Natural killer cell treated with Interleukin-12 subunit alpha and Interleukin-12 subunit beta and Interleukin-15 and Interleukin-18, amount 100 ng/mL, for 72 hours (primary cell): ENCODE measurements around the gene HPD. TPM values are rescaled to one million over a fixed set of nuclear protein-coding genes. Genes with fewer than 3 reads are reported as not detected.

ENCODE experiments used
- ATAC-seq, 2 donors: fragments of 150-1000 bp; cut with Tn5 transposase in 1 of 2; sonication (Bioruptor Pico), chemical (Tn5 transposase) in 1 of 2; 2 replicates each; pipeline ENCODE4 v1.10.0; 2021
- DNase-seq: peaks from one replicate; pipeline ENCODE4 v3.0.0; 2022; ENCODE audit warnings: low spot score
- H3K27ac Mint-ChIP-seq, 2 donors: 1 replicate in 1 of 2; 2 replicates in 1 of 2; pipeline ENCODE4 v1.8.0; 2022; ENCODE audit warnings: mixed read lengths in 2 of 2, mild to moderate bottlenecking in 1 of 2, moderate library complexity in 1 of 2
- H3K27me3 Mint-ChIP-seq, 2 donors: 1 replicate in 1 of 2; 2 replicates in 1 of 2; pipeline ENCODE4 v1.8.0; 2022; ENCODE audit warnings: mixed read lengths in 2 of 2
- H3K36me3 Mint-ChIP-seq: one replicate; pipeline ENCODE4 v1.8.0; 2022; ENCODE audit warnings: mixed read lengths
- H3K4me1 Mint-ChIP-seq, 2 donors: 1 replicate in 1 of 2; 2 replicates in 1 of 2; pipeline ENCODE4 v1.8.0; 2022; ENCODE audit warnings: low read depth in 2 of 2, mixed read lengths in 2 of 2, mild to moderate bottlenecking in 1 of 2
- H3K4me3 Mint-ChIP-seq: one replicate; pipeline ENCODE4 v1.8.0; 2022; ENCODE audit warnings: mixed read lengths
- H3K9me3 Mint-ChIP-seq: 2 replicates; pipeline ENCODE4 v1.8.0; 2022; ENCODE audit warnings: mixed read lengths
- total RNA-seq, 2 donors: library from RNA; stranded (reverse); gene quantifications; one replicate each; pipeline ENCODE4 v1.2.3, GENCODE V29; 2022

The HPD gene
- total RNA-seq, 2 donors from 2014 or later = not detected

DNA sequence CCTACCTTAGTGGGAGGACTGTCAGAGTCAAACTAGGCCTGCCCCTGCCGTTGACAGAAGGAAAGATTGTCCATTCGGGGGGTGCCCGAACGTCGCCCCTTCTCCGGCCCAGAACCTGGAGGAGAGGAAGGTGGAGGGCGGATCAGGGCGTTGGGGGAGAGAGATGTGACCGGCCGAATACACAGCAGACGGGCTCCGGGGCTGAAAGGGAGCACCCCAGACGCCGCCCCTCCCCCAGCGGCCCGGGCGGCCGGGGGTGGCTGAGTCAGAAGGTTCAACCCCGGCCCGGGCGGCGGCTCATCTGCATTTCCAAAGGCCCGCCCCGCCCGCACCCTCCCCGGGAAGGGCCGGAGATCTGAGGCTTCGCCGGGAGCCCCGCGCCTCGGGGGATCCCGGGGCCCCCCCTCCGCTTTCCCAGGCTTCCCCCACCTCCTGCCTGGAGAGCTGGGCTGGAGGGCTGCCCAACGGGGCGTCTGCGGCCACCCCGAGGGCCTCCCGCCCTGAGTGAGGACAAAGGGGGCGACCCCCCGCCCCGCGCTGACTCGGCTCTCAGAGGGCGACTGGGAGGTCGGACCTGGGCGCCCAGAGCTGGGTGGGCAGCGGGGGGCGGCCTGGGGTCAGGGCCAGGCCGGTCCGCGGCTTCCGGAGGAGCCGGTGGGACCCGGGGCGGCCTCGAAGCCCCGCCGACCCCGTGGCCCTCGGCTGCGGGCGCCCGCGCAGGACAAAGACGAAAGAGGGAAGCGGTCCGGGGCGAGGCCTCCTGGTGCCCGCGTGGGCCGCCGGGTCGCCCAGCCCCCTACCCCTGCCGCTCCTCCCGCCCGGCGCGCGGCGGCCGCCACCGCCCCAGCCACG is 58.6 kb downstream of the HPD start:
- Mint-ChIP-seq H3K4me1 (peaks cover 38 to 40% of the 10 kb centered on the region in 2 donors), H3K36me3 (peaks cover 4% of the 10 kb centered on the region)

DNA sequence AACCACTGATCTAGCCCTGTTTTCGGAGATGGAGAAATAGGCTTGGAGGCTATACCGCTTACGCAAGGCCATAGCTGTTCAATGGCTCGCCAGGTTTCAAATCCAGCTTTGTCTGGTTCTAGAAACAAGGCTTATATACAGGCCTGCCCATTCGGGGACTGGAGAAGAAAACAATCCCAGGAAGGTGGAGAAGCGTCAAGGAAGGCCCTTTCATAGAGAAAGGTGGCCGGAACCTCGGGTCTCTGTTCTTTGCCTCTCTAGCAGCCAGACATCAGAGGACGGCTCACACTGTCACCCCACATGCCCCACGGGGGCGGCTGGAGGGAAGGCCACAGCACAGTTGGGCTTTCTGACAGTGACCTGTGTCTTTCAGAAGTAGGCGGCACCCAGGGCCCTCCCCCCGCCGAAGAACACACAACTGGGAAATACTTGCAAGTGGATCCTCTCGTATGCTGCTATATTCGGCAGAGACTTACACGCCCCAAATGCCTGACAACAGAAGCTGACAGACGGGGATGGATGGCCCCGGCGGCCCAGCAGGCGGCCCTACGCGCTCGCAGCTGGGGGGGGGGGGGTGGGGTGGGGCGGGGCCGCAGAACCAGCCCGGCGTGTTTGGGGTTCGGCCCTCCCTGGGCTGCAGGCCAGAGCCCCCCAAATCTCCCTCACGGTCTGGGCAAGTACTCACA is 59.4 kb downstream of the HPD start:
- Mint-ChIP-seq H3K4me3 (peak overlapping the region; percentile 77), H3K27me3 (no peaks in the 10 kb centered on the region), H3K4me1 (peaks cover 46 to 48% of the 10 kb centered on the region in 2 donors), H3K36me3 (peaks cover 4% of the 10 kb centered on the region), H3K27ac (peak overlapping the region; percentile 75 to 84), H3K9me3 (no peaks in the 10 kb centered on the region)
- no peak for ATAC-seq
- no peak for DNase-seq

More for the DNA sequence above, 58.6 kb downstream of the HPD start:
- ATAC-seq = peak; percentile 70 to 80
- peak; percentile 92 for DNase-seq
- Mint-ChIP-seq H3K27me3 (no peaks in the 10 kb centered on the region), H3K4me3 (peak overlapping the region; percentile 77), H3K9me3 (no peaks in the 10 kb centered on the region), H3K27ac (peak overlapping the region; percentile 84 to 96)

DNA sequence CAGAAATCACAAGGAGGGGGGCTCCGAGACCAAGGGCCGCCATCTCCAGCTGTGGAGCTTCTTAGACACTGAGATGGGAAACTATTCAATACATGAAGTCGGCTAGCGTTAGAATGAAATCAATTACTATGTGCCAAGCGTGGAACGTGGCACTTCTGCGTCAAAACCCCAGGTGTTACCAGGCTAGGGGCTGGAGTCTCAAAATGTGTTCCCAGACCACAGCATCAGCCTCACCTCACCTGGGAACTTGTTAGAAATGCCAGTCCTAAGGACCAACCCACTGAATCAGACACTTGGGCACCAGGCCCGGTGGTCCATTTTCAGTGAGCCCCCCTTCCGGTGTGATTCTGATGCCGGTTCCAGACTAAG is 59.9 kb downstream of the HPD start:
- H3K4me1 Mint-ChIP-seq = peaks cover 49 to 50% of the 10 kb centered on the region in 2 donors

DNA sequence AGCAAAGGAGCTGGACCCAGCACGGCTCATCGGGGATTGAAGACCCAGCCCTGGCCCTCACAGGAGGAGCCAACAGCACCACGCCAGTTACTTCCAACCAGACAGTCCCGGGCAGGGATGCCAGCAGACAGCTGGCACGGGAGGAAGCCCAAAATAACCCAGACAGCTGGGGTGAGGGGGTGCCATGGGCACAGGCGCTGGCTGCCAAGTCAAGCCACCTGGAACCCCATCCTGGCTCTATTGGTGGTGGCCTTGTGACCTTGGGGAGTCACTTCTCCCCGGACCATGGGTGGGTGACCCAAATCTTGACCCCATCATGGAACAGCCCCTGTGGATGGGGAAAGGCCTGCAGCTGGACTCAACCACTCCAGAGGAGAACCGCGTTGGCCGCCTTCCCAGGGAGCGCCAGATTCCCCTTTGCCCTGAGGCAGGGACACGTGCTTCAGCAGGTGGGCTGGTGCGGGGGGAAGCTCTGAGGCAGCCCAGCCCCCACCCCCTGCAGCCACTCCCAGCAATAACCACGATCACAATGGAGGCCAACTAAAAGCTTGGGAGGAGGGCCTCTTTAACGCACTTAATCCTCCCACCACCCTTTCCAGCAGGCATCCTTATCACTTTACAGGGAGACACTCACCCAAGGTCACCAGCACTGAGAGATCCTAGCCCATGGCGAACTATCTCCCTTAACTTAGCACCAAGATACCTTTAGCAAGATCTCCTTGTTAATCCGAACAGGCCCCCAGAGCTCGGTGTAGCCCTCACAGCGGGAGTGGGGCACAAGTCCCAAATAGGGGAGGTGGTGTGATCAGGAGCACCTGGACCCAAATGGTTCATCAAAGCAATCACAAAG is 60.5 kb downstream of the HPD start:
- Mint-ChIP-seq H3K9me3 (no peaks in the 10 kb centered on the region), H3K4me1 (peaks cover 49% of the 10 kb centered on the region in 2 donors), H3K27ac (peak overlapping the region; percentile 75 to 84), H3K27me3 (no peaks in the 10 kb centered on the region), H3K4me3 (peak overlapping the region; percentile 77), H3K36me3 (peaks cover 4% of the 10 kb centered on the region)
- DNase-seq (no peak), ATAC-seq (no peak)

More for the DNA sequence above, 59.9 kb downstream of the HPD start:
- peak overlapping the region; percentile 75 to 84 for H3K27ac Mint-ChIP-seq
- H3K9me3 Mint-ChIP-seq = no peaks in the 10 kb centered on the region
- ATAC-seq (no peak), DNase-seq (no peak)
- peak overlapping the region; percentile 77 for H3K4me3 Mint-ChIP-seq
- H3K27me3 Mint-ChIP-seq = no peaks in the 10 kb centered on the region
- H3K36me3 Mint-ChIP-seq = peaks cover 4% of the 10 kb centered on the region

DNA sequence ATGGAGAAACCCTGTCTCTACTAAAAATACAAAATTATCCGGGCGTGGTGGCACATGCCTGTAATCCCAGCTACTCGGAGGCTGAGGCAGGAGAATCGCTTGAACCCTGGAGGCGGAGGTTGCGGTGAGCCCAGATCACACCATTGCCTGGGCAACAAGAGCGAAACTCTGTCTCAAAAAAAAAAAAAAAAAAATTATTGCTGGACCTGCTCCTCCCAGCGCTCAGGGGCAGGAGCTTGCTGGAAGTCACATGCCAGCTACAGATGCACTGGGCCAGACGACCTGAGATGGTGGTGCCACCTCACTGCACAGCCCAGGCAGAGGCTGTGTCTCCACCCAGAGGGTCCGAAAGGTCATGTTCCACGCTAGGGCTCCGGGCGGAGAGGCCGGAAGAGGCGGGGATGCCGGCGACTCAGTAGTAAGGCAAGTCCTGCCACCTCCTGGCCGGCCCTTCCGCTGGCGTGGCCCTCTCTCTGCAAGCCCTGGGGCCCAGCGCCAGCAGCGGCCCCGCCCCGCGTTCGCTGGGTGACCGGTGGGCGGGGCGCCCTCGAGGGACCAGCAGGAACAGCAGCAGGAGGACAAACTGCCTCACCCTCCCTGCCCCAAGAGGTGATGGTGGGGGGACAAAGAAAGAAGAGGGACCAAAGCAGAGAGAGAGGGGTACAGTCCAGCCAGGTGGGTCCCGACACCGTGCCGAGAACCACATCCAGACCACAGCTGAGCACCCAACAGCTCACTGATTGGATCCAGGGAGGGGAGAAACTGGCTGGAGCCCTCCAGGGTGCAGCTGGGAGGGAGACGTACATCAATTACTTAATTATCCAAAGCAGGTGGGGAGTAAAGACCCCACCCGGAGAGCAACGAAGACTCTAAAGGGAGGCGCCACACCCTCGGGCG is 61.6 kb downstream of the HPD start:
- Mint-ChIP-seq H3K27ac (peak overlapping the region in 1 of 2 donors; percentile 84), H3K9me3 (no peaks in the 10 kb centered on the region), H3K4me1 (peaks cover 44 to 46% of the 10 kb centered on the region in 2 donors), H3K27me3 (no peaks in the 10 kb centered on the region), H3K36me3 (peaks cover 4% of the 10 kb centered on the region), H3K4me3 (peak overlapping the region; percentile 7)
- DNase-seq (no peak), ATAC-seq (no peak)

DNA sequence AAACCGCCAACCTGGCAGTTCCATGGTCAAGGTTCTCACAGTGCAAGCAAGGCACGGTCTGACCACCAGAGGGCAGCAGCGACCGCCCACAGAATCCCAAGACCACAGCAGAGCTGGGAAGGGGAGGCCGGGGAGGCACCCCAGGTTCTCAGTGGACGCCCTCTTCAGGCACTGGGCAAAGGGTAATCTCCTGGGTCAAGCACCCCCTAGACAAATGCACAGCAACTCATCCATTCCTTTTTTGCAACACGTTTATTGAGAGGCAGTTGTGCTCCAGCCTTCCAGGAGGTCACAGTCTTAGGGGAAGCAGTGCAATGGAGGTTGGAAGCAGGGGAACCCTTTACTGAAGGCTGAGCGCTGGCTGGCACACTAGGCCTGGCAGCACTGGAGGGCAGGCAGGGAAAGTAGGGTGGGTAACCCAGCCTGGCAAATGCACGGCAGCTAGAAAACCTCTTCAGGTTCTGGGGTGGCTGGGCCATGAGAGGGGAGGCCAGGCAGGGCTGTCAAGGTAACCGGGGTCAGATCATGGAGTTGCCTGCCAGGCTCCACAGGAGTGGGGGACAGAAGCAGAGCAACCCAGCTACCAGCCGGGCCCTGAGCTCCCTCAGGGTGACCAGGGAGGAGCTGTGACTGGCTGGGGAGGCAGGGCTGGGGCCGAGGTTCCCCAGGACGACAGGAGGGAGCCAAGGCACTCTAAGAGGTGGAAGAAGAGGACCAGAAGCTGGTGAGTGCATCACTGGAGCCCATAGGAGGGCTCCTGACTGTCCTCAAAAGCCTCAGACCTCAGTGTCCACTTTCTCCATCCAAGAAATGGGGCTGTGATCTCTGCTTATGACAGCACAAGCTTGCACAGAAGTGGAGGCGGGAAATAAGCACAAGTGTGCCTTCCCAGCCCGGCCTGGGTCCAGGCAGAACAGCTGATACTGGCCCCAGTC is 63.4 kb downstream of the HPD start:
- Mint-ChIP-seq H3K36me3 (no peaks in the 10 kb centered on the region), H3K4me3 (peak overlapping the region; percentile 87), H3K4me1 (peaks cover 49 to 53% of the 10 kb centered on the region in 2 donors), H3K27ac (peak overlapping the region; percentile 64 to 70), H3K9me3 (no peaks in the 10 kb centered on the region), H3K27me3 (no peaks in the 10 kb centered on the region)
- DNase-seq = peak; percentile 86
- peak; percentile 25 to 47 for ATAC-seq

DNA sequence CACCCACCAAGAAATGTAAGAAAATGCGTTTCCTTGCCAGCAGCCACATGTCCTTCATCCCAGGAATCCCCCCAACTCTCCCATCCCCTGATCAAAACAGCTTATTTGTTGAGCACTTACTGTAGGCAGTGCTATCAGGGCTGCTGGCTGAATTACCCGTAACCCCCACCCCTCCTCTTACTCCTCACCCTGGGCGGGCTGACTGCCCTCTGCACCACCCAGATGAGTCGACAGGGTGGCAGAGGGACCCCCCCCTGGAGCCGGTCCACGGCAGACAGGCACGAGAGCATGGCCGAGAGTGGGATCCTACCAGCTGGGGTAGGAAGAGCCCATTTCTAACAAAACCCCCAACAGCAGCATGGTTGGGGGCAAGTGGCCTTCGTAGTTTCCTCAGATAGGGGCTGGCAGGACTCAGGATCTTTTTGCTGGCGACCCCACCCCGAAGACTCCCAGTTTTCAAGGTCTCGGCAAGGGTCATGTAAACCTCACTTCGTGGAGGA is 64.1 kb downstream of the HPD start:
- H3K9me3 Mint-ChIP-seq = no peaks in the 10 kb centered on the region

DNA sequence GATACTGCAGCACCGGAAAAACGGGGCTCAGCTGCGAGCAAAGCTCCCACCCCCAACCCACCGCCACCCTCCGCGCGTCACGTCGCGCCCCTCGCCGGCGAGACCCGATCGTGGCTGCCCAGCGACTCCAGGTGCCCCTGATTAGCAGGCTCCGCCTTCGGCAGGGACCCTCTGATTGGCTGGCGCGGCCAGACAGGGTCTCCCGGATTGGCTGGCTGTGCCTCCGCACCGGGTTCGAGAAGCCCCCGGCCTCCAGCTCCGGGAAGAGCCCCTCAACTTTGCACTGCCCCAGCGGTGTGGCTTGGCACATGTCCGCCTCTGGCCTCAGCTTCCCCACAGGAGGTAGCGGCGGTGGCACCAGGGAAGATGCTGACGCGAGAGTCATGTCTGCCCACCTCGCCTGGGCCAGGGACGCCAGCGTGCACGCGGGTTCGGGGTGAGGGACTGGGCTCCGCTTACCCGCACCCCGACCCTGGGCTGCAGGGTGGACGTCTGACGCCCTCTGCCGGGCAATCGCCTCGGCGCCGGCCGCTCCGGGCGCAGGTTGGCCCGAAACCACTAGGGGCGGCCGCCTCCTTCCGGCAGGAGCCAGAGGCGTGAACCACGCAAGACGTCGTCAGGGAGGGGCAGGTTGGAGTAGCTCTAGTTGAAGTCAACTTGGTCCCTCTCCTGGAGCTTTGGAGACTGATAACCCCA is 64.7 kb downstream of the HPD start:
- peaks cover 58 to 61% of the 10 kb centered on the region in 2 donors for H3K4me1 Mint-ChIP-seq
- peak; percentile 95 for DNase-seq
- peak overlapping the region; percentile 87 for H3K4me3 Mint-ChIP-seq
- H3K36me3 Mint-ChIP-seq = no peaks in the 10 kb centered on the region
- no peaks in the 10 kb centered on the region for H3K27me3 Mint-ChIP-seq
- peak; percentile 78 to 83 for ATAC-seq
- H3K9me3 Mint-ChIP-seq = no peaks in the 10 kb centered on the region
- H3K27ac Mint-ChIP-seq = peak overlapping the region; percentile 64 to 70

More for the DNA sequence above, 64.1 kb downstream of the HPD start:
- H3K36me3 Mint-ChIP-seq = no peaks in the 10 kb centered on the region
- peak overlapping the region; percentile 87 for H3K4me3 Mint-ChIP-seq
- H3K4me1 Mint-ChIP-seq = peaks cover 56 to 60% of the 10 kb centered on the region in 2 donors
- ATAC-seq (peak; percentile 1 to 21), DNase-seq (no peak)
- H3K27ac Mint-ChIP-seq = peak overlapping the region; percentile 64 to 70
- H3K27me3 Mint-ChIP-seq = no peaks in the 10 kb centered on the region

DNA sequence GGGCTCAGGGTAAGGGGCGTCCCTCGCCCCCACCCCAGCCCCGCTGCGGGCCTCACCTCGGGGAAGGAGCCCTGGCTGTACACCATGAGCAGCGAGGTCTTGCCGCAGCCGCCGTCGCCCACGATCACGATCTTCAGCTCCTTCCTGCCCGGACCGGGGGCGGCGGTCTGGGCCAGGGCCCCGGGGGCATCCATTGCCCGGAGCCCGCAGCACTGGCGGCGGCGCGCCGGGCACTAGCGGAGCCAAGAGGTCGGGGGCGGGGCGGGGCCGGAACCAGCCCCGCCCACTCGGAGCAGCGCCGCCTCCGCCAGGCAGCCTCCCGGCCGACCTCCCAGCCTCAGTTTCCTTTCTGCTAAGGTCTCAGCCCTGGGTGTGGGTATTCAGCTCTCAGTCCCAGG is 65.2 kb downstream of the HPD start, which contains the start of gene RHOF:
TSS of gene RHOF (minus strand) at position 249 of the 398 bp plus-strand sequence. CDS start at position 194, 55 bp downstream.
- Mint-ChIP-seq H3K27me3 (no peaks in the 10 kb centered on the region), H3K4me3 (peak within 1 kb of the TSS; percentile 87), H3K9me3 (no peaks in the 10 kb centered on the region), H3K27ac (peak within 1 kb of the TSS; percentile 95 to 99), H3K4me1 (peaks cover 56 to 57% of the 10 kb centered on the region in 2 donors), H3K36me3 (no peaks in the 10 kb centered on the region)
- ATAC-seq (peak; percentile 44 to 66), DNase-seq (peak; percentile 79)

DNA sequence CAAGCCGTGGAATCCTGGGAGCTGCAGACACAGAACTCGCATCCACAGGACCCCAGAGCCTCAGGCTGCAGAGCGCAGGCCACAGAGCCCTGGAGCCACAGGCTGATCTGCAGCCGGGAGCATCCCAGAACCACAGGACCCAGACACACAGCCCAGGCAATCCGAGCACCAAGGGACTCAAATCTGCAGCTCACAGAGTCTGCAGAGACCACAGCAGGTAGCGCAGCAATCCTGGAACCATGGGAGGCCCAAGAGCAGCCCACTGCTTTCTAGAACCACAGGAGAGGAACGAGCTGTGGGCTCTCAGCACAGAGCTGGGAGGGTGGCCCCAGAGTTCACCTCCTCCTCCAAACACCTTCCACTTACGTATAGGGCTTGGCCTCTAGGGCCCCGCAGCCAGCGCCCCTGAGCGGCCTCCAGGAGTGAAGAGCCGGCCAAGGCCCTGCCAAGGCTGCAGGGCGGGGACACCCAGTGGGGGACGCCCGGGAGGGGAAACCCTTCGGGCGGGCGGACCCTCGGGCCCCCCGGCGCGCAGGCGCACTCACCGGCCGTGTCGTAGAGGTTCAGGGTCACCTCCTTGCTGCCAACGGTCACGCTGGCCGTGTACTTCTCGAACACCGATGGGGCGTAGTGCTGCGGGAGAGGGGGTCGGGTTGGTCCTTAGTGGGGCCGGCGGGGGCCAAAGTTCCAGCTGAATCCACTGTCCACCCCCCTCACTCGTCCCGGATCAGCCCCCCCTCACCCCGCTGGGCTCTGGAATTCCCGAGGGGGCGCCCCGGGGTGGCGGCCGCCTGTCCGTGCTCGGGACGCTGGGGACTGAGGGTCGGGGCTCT is 65.8 kb downstream of the HPD start:
- H3K36me3 Mint-ChIP-seq = no peaks in the 10 kb centered on the region
- no peaks in the 10 kb centered on the region for H3K27me3 Mint-ChIP-seq
- H3K9me3 Mint-ChIP-seq = no peaks in the 10 kb centered on the region
- H3K4me3 Mint-ChIP-seq = peak overlapping the region; percentile 87
- DNase-seq (peak; percentile 79), ATAC-seq (peak; percentile 1)
- H3K4me1 Mint-ChIP-seq = peaks cover 57% of the 10 kb centered on the region in 2 donors
- peak overlapping the region; percentile 95 to 99 for H3K27ac Mint-ChIP-seq
